Measurements from ENCODE around the gene BEST4.
"Not testable (repeated sequence)": the region's sequence is repeated elsewhere in the genome, so short reads cannot be mapped to it uniquely, and the experiment has no call there.

Gene BEST4

DNA sequence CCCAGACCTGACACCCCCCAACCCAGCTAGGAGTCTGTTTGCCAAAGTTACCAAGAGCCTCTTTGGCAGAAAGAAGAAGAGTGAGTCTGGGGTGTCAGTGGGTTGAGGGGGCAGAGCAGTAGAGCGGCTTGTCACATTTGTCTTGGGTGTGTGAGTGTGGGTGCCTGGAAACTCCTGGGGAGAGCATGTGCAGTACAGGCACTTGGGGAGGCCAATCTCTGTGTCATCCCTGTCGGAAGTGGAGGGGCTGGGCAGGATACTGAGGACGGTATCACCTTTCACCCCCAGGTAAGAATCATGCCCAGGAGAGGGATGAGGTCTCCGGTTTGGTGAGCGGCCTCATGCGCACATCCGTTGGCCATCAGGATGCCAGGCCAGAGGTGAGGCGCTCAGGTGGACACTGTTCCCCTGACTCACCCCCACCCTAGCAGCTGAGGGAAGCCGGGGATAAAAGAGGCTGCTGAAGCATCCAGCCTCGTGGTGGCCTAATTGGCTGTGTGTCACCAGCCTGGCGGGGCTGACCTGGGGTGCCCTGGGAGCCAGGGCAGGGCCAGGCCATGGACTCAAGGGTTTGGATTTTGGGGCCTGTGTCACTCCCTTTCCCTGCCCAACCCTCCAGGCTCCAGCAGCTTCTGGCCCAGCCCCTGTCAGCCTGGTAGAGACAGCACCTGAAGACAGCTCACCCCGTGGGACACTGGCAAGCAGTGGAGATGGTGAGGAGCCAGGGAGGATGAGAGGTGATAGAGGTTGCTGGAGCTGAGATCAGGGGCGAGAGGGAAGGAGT, 15.5 kb upstream of the BEST4 start:
- Histone ChIP-seq H3K4me1 (ENCODE audit: control insufficient read depth, insufficient read depth, low read length) (peaks cover 51% of the 10 kb centered on the region), H3K36me3 (ENCODE audit: control insufficient read depth, insufficient read depth, low read length) (peaks cover 20% of the 10 kb centered on the region), H3K9me3 (ENCODE audit: control insufficient read depth, low read length) (no peaks in the 10 kb centered on the region), H3K9ac (ENCODE audit: low read length) (peak overlapping the region; percentile 23), H3K27me3 (ENCODE audit: control insufficient read depth, insufficient read depth, low read length) (no peaks in the 10 kb centered on the region), H3K4me3 (ENCODE audit: low read length) (no peak overlapping the region)

DNA sequence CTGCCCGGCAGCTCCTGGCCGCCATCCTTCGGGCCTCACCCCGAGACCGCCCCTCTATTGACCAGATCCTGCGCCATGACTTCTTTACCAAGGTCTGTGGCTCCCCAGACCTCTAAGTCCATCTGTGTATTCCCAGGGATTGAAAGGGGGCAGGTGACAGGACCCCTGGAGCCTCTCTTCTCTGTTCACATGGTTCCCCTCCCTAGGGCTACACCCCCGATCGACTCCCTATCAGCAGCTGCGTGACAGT, 15.0 kb upstream of the BEST4 start:
- no peaks in the 10 kb centered on the region for H3K9me3 ChIP-seq (ENCODE audit: control insufficient read depth, low read length)
- H3K4me1 ChIP-seq (ENCODE audit: control insufficient read depth, insufficient read depth, low read length): peaks cover 46% of the 10 kb centered on the region
- H3K4me3 ChIP-seq (ENCODE audit: low read length): no peak overlapping the region
- no peaks in the 10 kb centered on the region for H3K27me3 ChIP-seq (ENCODE audit: control insufficient read depth, insufficient read depth, low read length)
- H3K9ac ChIP-seq (ENCODE audit: low read length): peak overlapping the region; percentile 23
- H3K36me3 ChIP-seq (ENCODE audit: control insufficient read depth, insufficient read depth, low read length): peaks cover 20% of the 10 kb centered on the region

DNA sequence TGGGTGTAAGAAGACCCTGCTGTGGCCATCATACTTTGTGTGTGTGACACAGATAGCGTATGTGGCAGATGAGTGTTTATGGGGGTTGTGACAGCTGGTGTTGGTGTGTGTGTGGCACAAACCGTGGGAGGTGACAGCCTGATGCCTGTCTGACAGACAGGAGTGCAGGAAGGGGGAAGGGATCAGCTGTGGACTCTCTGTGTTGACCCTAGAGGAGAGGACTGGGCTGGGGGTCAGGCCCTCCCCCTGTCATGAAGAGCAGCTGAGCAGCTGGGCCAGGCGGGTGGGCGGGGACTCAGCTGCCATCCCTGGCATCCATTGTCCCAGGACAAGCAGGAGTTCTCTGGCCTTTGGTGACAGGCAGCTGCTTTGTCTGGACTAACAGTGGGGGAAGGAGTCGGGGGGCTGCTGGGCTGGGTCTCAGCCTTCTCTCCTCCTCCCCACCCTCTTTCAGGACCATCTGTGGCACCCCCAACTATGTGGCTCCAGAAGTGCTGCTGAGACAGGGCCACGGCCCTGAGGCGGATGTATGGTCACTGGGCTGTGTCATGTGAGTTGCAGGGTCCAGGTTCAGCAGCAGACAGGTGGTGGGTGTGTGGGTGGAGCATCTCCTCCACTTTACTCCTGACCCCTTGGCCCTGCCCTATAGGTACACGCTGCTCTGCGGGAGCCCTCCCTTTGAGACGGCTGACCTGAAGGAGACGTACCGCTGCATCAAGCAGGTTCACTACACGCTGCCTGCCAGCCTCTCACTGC, 14.5 kb upstream of the BEST4 start:
- Histone ChIP-seq H3K4me3 (ENCODE audit: low read length) (no peak overlapping the region), H3K36me3 (ENCODE audit: control insufficient read depth, insufficient read depth, low read length) (peaks cover 20% of the 10 kb centered on the region), H3K27me3 (ENCODE audit: control insufficient read depth, insufficient read depth, low read length) (no peaks in the 10 kb centered on the region), H3K9ac (ENCODE audit: low read length) (peak overlapping the region; percentile 23), H3K4me1 (ENCODE audit: control insufficient read depth, insufficient read depth, low read length) (peaks cover 41% of the 10 kb centered on the region), H3K9me3 (ENCODE audit: control insufficient read depth, low read length) (no peaks in the 10 kb centered on the region)

DNA sequence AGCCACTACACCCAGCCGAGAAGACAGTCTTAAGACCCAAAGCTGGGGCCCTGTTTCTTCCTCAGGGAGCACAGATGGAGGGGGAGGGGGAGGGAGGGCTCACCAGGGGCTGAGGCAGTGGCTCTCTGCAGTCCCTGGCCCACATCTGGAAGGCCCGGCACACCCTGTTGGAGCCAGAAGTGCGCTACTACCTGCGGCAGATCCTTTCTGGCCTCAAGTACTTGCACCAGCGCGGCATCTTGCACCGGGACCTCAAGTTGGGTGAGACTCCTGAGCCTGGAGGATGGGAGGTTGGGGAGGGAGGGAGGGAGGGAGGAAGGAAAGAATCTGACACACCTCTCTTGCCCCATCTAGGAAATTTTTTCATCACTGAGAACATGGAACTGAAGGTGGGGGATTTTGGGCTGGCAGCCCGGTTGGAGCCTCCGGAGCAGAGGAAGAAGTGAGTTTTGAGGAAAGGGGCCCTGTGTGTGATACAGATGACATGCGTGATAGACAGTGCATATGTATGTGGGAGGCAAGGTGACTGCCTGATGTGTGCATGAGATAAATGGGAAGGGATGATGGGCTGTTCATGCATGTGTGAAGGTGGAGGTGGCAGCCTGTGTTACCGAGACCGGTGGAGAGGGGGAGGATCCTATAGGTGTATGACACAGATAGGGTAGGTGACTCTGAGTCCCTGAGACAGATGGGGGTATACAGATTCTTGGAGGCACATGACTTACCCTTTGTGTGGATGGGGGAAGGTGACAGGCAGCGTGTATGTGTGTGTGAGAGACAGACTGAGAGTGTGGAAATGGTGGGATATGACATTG, 13.7 kb upstream of the BEST4 start:
- no peaks in the 10 kb centered on the region for H3K27me3 ChIP-seq (ENCODE audit: control insufficient read depth, insufficient read depth, low read length)
- H3K9me3 ChIP-seq (ENCODE audit: control insufficient read depth, low read length): no peaks in the 10 kb centered on the region
- peaks cover 33% of the 10 kb centered on the region for H3K4me1 ChIP-seq (ENCODE audit: control insufficient read depth, insufficient read depth, low read length)
- H3K36me3 ChIP-seq (ENCODE audit: control insufficient read depth, insufficient read depth, low read length): peaks cover 17% of the 10 kb centered on the region
- H3K9ac ChIP-seq (ENCODE audit: low read length): peak overlapping the region; percentile 87
- H3K4me3 ChIP-seq (ENCODE audit: low read length): no peak overlapping the region

DNA sequence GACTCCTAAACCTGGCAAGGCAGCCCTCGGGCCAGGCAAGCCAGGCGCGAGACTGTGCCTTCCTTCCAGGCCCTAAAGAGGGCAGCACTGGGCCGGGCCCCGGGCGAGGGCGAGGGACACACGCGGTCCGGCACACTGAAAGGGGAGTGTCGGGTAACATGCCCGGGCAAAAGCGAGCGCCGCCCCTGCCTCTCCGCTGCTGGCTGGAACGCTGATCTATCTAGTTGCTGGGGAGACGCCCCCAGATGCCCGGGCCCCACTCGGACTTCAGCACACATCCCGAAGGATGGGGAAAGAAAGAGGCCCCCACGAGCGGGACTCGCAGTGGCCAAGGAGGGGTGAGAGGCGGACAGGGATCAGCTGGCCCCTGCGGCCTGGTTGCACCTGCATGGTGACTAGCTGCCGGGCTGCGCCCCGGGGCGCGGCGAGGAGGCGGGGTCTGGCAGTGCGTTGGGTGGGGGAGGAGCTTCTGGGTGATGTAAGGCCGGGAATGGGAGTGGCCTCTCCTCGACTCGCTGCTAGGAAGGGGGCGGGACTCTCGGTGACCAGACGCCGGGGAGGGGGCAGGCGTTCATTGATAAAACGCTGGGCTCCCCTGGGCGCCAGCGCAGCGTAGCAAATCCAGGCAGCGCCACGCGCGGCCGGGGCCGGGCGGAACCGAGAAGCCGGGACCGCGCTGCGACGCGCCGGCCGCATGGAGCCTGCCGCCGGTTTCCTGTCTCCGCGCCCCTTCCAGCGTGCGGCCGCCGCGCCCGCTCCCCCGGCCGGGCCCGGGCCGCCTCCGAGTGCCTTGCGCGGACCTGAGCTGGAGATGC, 12.0 kb upstream of the BEST4 start, which contains the start of gene PLK3:
TSS of gene PLK3 (plus strand) at position 608 of the 815 bp plus-strand sequence. CDS start at position 695, 87 bp downstream.
- peak within 1 kb of the TSS; percentile 80 for H3K4me3 ChIP-seq (ENCODE audit: low read length)
- peaks cover 9% of the 10 kb centered on the region for H3K36me3 ChIP-seq (ENCODE audit: control insufficient read depth, insufficient read depth, low read length)
- H3K9me3 ChIP-seq (ENCODE audit: control insufficient read depth, low read length): no peaks in the 10 kb centered on the region
- H3K27me3 ChIP-seq (ENCODE audit: control insufficient read depth, insufficient read depth, low read length): no peaks in the 10 kb centered on the region
- peaks cover 16% of the 10 kb centered on the region for H3K4me1 ChIP-seq (ENCODE audit: control insufficient read depth, insufficient read depth, low read length)
- peak within 1 kb of the TSS; percentile 87 for H3K9ac ChIP-seq (ENCODE audit: low read length)

DNA sequence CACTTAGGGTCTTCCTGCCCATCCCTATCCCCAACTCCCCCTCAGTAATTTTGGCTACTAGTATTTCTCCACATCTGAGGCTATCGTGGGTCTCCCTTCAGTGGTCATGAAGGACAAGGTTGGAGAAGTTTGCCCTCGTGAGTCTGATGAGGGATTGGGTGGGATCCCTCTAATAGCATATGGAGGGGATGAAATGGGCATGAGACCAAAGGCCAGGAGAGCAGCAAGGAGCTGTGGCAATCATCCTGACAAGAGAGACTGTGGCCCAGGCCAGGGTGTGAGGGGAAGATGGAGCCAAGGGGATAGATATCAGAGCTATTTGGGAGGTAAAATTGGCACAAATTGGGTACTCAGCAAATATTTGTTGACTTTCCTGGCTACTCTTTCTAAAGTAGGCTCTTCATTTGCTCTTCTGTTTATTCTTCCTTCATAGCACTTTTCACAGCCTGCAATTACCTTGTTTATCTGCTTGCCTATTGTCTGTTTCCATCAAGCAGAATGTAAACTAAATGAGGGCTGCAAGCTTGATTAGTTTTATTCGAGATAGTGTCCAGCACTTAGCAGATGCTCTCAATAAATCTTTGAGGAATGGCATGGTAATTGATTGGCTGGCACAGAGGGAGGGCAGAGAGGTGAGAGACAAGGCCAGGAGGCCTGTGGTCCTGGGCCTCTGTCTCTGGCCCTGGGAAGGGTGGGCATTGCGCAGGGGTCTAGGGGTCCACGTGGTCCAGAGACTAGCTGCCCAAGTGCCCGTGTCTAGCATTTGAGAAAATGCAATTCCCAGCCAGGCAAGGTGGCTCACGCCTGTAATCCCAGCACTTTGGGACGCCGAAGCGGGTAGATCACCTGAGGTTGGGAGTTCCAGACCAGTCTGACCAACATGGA, 10.8 kb upstream of the BEST4 start:
- peak overlapping the region; percentile 87 for H3K9ac ChIP-seq (ENCODE audit: low read length)
- peaks cover 11% of the 10 kb centered on the region for H3K4me1 ChIP-seq (ENCODE audit: control insufficient read depth, insufficient read depth, low read length)
- H3K36me3 ChIP-seq (ENCODE audit: control insufficient read depth, insufficient read depth, low read length): peaks cover 9% of the 10 kb centered on the region
- no peaks in the 10 kb centered on the region for H3K9me3 ChIP-seq (ENCODE audit: control insufficient read depth, low read length)
- H3K27me3 ChIP-seq (ENCODE audit: control insufficient read depth, insufficient read depth, low read length): no peaks in the 10 kb centered on the region
- no peak overlapping the region for H3K4me3 ChIP-seq (ENCODE audit: low read length)

DNA sequence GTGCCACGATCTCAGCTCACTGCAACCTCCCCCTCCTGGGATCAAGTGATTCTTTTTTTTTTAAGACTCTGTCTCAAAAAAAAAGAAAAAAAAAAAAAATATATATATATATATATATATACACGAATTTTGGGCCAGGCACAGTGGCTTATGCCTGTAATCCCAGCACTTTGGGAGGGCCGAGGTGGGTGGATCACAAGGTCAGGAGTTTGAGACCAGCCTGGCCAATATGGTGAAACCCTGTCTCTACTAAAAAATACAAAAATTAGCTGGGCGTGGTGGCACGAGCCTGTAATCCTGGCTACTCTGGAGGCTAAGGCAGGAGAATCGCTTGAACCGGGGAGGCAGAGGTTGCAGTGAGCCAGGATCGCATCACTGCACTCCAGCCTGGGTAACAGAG, 9.9 kb upstream of the BEST4 start:
- H3K36me3 ChIP-seq (ENCODE audit: control insufficient read depth, insufficient read depth, low read length); H3K9ac ChIP-seq (ENCODE audit: low read length); H3K4me3 ChIP-seq (ENCODE audit: low read length); H3K9me3 ChIP-seq (ENCODE audit: control insufficient read depth, low read length); H3K27me3 ChIP-seq (ENCODE audit: control insufficient read depth, insufficient read depth, low read length): not testable (repeated sequence)
- peaks cover 11% of the 10 kb centered on the region for H3K4me1 ChIP-seq (ENCODE audit: control insufficient read depth, insufficient read depth, low read length)

DNA sequence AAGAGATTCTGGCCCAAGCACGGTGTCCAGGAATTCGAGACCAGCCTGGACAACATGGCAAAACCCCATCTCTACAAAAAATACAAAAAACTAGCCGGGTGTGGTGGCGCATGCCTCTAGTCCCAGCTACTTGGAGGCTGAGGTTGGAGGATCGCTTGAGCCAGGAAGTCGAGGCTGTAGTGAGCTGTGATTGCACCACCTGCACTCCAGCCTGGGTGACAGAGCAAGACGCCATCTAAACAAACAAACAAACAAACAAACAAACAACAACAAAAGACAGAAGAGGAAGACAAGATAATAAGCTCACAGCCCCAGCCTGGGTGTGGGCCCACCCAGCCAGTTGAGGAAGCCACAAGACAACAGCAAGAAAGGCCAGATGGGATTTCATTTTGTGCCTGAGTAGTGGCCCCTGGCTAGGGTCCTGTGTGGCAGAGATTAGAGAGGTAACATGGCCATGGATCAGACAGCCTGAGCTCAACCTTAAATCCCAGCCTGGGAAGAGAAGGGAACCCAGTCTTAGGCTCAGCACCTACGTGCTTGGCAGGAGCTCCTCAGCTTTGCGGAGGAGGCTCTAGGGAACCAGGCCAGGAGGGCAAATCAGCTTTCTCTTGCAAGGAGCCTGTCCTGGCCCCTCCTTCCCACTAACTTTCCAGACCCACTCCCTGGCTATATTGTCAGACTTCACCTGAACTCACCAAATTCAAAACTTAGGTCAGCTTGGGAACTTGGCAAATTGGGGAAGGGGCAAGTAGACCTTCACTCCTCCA, 4.9 kb upstream of the BEST4 start:
- no peak overlapping the region for H3K4me3 ChIP-seq (ENCODE audit: low read length)
- peaks cover 8% of the 10 kb centered on the region for H3K4me1 ChIP-seq (ENCODE audit: control insufficient read depth, insufficient read depth, low read length)
- H3K27me3 ChIP-seq (ENCODE audit: control insufficient read depth, insufficient read depth, low read length): no peaks in the 10 kb centered on the region
- no peak overlapping the region for H3K9ac ChIP-seq (ENCODE audit: low read length)
- H3K36me3 ChIP-seq (ENCODE audit: control insufficient read depth, insufficient read depth, low read length): no peaks in the 10 kb centered on the region
- H3K9me3 ChIP-seq (ENCODE audit: control insufficient read depth, low read length): no peaks in the 10 kb centered on the region

DNA sequence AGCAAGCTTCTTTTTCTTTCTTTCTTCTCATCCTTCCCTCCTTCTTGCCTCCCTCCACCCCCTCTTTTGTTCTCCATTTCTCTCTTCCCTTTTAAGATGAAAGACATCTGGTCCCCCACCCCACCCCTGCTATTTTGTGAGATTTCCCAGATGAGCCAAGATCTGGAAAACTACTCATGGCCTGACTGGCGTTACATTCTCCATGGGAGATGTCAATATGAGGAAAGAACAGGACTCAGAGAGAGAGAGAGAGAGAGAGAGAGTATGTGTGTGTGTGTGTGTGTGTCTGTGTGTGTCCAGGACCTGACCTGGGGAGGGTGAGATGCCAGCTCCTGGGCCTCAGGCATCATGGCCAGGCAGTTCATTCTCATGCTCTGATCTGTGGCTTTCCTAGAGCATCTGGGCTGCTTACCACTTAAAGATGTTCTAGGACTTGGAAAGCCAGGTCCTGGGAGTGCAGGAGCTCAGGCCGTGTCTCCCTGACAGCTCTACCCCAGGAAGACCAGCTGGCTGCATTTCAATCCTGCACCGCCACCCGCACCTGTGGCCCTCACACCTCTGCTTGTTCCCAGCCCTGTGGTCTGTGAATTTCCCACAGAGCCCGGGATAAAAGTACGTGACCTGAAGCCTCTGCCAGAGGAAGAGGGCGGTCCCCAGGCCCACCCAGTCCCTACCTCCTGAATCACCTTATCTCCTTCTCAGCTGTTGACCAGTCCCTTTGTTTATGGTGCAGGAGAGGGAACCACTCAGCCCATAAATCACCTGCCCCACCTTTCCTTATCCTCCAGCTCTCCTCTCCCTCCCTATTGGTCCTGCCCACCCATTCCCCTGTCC, 3.2 kb upstream of the BEST4 start:
- Histone ChIP-seq H3K4me1 (ENCODE audit: control insufficient read depth, insufficient read depth, low read length) (peaks cover 10% of the 10 kb centered on the region), H3K27me3 (ENCODE audit: control insufficient read depth, insufficient read depth, low read length) (no peaks in the 10 kb centered on the region), H3K36me3 (ENCODE audit: control insufficient read depth, insufficient read depth, low read length) (no peaks in the 10 kb centered on the region), H3K4me3 (ENCODE audit: low read length) (no peak overlapping the region), H3K9ac (ENCODE audit: low read length) (no peak overlapping the region), H3K9me3 (ENCODE audit: control insufficient read depth, low read length) (no peaks in the 10 kb centered on the region)

DNA sequence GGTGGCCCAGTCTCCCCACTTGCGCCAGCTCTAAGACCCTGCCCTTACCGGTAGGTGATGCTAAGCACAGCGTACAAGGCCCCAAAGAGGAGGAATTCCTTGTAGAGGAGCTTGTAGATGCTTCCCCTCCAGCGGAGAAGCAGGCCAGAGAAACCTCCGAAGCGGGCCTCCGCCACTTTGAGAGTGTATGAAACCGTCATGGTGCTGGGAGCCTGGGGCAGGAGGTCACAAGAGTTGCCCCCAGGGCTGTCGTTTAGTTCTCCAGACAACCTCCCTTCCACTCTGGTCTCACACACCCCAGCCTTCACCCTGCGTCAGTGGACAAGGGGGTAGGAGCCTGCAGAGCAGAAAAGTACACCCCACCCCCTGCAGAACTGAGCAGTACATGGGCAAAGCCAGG, 464 bp downstream of the BEST4 start:
- Histone ChIP-seq H3K27me3 (ENCODE audit: control insufficient read depth, insufficient read depth, low read length) (peaks cover 3% of the 10 kb centered on the region), H3K9ac (ENCODE audit: low read length) (no peak overlapping the region), H3K4me1 (ENCODE audit: control insufficient read depth, insufficient read depth, low read length) (peaks cover 32% of the 10 kb centered on the region), H3K9me3 (ENCODE audit: control insufficient read depth, low read length) (no peaks in the 10 kb centered on the region), H3K36me3 (ENCODE audit: control insufficient read depth, insufficient read depth, low read length) (no peaks in the 10 kb centered on the region), H3K4me3 (ENCODE audit: low read length) (no peak overlapping the region)

Data from mucosa of stomach (tissue), 1 donor.